ENCODE data around the gene CCDC59. TPM values are rescaled to one million over a fixed set of nuclear protein-coding genes. Genes with fewer than 3 reads are reported as not detected.
"Not testable (repeated sequence)": the region's sequence is repeated elsewhere in the genome, so short reads cannot be mapped to it uniquely, and the experiment has no call there.

CCDC59 gene
- 10 to 100 TPM; 43.0 to 61.5 (median 50.6) TPM for polyA plus RNA-seq (ENCODE audit: insufficient read length in 4 of 4)

DNA sequence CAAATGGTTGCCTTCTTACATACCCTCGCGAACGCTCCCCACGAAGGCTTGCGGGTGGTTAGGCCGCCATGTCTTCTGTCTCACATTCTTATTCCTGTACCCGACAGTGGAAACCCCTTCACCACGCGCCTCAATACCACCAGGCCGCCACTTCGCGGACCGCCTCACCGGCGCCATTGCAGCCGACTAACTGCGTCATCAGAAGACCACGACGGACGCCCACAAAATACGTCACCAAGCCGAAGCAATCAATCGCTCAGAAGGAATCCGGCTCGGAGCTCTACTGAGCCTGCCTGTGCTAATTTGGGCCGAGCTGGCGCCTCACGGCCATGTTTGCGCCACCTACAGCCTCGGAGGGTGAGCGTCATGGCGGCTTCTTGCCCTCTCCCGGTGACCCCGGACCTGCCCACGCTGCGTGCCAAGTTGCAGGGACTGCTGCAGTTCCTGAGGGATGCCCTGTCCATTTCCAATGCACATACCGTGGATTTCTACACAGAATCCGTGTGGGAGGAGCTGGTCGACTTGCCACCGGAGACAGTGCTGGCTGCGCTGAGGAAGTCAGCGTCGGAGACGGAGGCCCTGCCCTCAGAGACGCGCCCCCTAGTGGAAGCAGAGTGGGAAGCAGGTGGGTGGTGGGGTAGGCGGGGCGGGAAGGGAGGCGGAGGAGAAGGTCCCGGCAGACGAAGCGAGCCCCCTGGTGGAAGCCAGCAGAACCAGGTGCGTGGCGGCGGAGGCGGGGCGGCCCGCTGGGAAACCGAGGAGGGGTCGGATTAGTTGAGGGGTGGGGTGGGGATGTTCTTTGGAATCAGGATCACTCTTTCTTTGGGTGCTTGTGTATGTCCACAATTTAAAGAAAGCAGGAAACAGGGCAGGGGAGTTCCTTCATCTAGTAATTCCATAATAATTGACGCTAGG, at the start of gene CCDC59, which contains the start of gene METTL25:
Gene CCDC59, minus strand, starts transcription at position 188 of the 915 bp plus-strand sequence. Its CDS starts 11 bp downstream, at position 177.
Gene METTL25, plus strand, starts transcription at position 330 of the 915 bp plus-strand sequence. Its CDS starts 37 bp downstream, at position 367.
- DNase-seq (ENCODE audit: low read depth in 4 of 4, low spot score in 3 of 4) = peak; percentile 96 to 98 (median 97)

DNA sequence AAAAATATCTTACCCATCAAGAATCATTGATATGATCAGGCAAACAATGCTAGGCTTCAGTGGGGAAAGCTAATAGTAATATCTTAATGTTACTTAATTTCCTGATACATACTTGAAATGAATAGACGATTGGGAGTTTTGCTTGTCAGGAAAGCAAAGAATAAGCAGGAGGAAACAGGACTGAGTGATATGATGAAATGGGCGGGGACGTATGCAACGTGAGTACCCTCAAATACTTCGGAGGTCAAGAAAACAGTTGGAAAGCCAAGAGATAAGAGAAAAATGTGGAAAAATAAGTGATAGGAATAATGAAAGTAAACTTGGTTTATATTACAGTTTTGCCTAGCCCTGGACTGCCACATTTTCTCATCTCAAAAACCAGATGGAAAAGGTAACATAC, 49.3 kb upstream of the CCDC59 start:
- no peak for DNase-seq (ENCODE audit: low read depth in 4 of 4, low spot score in 3 of 4)

- DNase-seq (ENCODE audit: low read depth in 4 of 4, low spot score in 3 of 4) = no peak
Measured at GRCh38 chr12:82406651-82407050, 48.5 kb upstream of the CCDC59 start.

GRCh38 chr12:82400819-82401218, 42.6 kb upstream of the CCDC59 start:
- no peak for DNase-seq (ENCODE audit: low read depth in 4 of 4, low spot score in 3 of 4)

GRCh38 chr12:82398879-82399278, 40.7 kb upstream of the CCDC59 start:
- DNase-seq (ENCODE audit: low read depth in 4 of 4, low spot score in 3 of 4) = no peak

DNA sequence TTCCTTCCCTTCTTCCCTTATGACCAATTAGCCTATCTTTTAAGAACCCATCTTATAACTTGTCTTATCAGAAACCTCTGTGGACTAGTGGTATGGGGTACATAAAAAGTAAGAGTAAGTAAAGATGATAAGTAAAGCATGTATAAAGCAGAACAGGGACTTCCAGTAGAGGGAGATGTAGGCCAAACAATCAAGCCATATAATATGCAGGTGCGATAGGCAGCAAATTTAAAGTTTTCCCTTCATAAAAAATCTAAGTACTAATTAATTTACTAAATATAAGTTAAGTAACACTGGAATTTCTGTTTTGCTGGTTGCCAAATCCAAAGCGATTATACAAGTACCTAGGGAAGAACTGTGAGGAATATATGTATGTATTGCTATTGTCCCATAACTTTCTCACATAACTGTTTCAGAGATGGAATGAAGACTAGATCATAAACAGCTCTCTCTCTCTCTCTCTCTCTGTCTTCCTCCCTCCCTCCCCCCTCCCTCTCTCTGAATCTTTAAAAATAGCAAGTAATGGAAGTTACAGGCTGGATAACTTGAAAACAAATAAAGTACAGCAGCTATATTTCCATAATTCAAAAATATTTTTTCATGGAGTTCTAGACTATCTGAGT, 25.9 kb upstream of the CCDC59 start:
- no peak for DNase-seq (ENCODE audit: low read depth in 4 of 4, low spot score in 3 of 4)

- no peak for DNase-seq (ENCODE audit: low read depth in 4 of 4, low spot score in 3 of 4)
Measured at GRCh38 chr12:82378997-82379396, 20.8 kb upstream of the CCDC59 start.

DNA sequence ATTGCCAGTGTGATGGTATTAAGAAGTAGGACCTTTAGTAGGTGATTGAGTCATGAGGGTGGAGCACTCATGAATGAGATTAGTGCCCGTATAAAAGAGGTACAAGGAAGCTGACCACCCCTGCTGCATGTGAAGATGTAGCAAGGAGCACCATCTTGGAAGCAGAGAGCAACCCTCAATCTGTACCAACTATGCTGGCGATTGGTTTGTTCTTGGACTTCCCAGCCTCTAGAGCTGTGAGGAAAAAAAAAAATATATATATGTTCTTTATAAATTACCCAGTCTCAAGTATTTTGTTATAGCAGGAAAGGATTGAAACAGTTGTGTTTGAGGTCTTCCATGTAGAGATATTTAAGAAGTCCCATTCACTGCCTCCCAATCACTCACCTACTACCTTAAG, 17.0 kb upstream of the CCDC59 start:
- DNase-seq (ENCODE audit: low read depth in 4 of 4, low spot score in 3 of 4) = no peak

- DNase-seq (ENCODE audit: low read depth in 4 of 4, low spot score in 3 of 4) = no peak
Measured at GRCh38 chr12:82366197-82366596, 8.0 kb upstream of the CCDC59 start.

GRCh38 chr12:82363990-82364389, 5.8 kb upstream of the CCDC59 start:
- no peak for DNase-seq (ENCODE audit: low read depth in 4 of 4, low spot score in 3 of 4)

- no peak for DNase-seq (ENCODE audit: low read depth in 4 of 4, low spot score in 3 of 4)
Measured at GRCh38 chr12:82361461-82361915, 3.3 kb upstream of the CCDC59 start.

DNA sequence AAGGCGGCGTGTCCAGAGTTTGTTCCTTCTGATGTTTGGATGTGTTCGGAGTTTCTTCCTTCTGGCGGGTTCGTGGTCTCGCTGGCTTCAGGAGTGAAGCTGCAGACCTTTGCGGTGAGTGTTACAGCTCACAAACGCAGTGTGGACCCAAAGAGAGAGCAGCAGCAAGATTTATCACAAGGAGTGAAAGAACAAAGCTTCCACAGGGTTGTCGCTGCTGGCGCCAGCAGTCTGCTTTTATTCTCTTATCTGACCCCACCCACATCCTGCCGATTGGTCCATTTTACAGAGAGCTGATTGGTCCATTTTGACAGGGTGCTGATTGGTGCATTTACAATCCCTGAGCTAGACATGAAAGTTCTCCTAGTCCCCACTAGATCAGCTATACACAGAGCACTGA, 2.6 kb upstream of the CCDC59 start:
- not testable (repeated sequence) for DNase-seq (ENCODE audit: low read depth in 4 of 4, low spot score in 3 of 4)

GRCh38 chr12:82359115-82359478, 910 bp upstream of the CCDC59 start:
- peak in 2 of 4 donors; percentile 6 to 18 for DNase-seq (ENCODE audit: low read depth in 4 of 4, low spot score in 3 of 4)

DNA sequence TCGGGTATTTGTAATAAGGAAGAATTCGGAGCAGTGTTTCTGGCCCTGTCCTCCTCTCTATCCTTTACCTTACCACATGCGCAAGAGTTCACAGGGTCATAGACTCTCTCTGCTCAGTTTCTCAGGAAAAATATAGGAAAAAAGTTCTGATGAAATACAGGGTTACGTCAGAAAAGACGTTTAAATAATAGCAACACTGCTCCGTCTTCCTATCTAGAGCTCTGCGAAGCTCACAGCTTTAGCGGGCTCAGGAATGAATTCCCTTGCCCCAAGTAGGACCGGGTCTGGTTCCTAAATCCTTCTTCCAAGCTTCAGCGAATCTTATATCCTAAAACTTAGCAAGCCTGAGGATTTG, 365 bp downstream of the CCDC59 start:
- peak in 1 of 4 donors; percentile 1 for DNase-seq (ENCODE audit: low read depth in 4 of 4, low spot score in 3 of 4)

- DNase-seq (ENCODE audit: low read depth in 4 of 4, low spot score in 3 of 4) = no peak
Measured at GRCh38 chr12:82357340-82357739, 847 bp downstream of the CCDC59 start.

DNA sequence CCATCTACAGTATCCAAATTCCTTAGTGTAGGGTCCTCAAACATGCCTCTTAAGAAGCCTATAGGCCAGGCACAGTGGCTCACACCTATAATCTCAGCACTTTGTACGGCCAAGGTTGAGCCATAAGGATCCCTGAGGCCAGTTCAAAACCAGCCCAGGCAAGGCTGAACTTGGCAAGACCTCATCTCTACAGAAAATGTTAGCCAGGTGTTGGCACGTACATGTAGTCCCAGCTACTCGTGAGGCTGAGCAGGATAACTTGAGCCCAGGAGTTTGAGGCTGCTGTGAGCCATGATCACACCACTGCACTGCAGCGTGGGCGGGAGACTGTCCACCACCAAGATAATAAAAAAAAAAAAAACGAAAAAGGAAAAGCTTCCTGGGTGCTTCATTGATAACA, 6.8 kb downstream of the CCDC59 start:
- no peak for DNase-seq (ENCODE audit: low read depth in 4 of 4, low spot score in 3 of 4)

DNA sequence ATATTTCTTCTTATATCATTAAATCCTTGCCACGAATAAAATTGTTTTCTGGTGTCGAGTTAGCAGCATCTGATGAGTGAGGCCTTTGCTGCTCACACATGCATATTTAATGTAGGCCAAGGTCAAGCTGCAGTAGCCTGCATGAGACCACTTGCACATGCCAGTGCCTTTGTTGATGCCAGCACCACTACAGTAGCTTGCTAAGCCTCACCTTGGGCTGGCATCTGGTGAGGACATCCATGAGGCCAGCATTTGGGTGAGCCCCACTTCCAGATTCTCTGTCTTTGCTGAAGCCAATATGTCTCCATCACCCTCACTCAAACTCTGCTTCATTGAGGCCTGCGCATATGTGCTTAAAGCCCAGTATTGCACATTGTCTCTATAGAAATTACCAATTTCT, 8.0 kb downstream of the CCDC59 start:
- no peak for DNase-seq (ENCODE audit: low read depth in 4 of 4, low spot score in 3 of 4)

GRCh38 chr12:82329508-82329907, 28.7 kb downstream of the CCDC59 start:
- DNase-seq (ENCODE audit: low read depth in 4 of 4, low spot score in 3 of 4) = no peak

DNA sequence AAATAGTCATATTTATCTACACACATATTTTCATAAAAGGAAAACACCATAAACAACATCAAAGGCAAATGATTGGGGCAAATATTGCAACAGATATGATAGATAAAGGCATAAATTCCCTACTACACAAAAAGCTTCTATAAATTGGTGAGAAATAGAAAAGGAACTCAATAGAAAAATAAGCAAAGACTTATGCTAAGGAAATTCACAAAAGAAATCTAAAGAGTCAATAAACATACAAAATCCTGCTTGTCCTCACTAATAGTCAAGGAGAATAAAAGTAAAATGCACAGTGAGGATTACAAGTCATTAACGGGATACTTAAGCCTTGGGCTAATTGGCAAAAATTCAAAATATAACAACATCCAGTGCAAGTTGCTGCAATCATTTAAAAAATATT, 30.3 kb downstream of the CCDC59 start:
- no peak for DNase-seq (ENCODE audit: low read depth in 4 of 4, low spot score in 3 of 4)

- no peak for DNase-seq (ENCODE audit: low read depth in 4 of 4, low spot score in 3 of 4)
Measured at GRCh38 chr12:82326905-82327503, 31.2 kb downstream of the CCDC59 start.

GRCh38 chr12:82325540-82326336, 32.4 kb downstream of the CCDC59 start:
- no peak for DNase-seq (ENCODE audit: low read depth in 4 of 4, low spot score in 3 of 4)
